NCI-H1048 (cell line): ENCODE results near the gene SFXN2.

ENCODE experiments used
- DNase-seq: peaks from one replicate; lab custom pipeline; 2025; lab: John Stamatoyannopoulos, UW

The SFXN2 gene

DNA sequence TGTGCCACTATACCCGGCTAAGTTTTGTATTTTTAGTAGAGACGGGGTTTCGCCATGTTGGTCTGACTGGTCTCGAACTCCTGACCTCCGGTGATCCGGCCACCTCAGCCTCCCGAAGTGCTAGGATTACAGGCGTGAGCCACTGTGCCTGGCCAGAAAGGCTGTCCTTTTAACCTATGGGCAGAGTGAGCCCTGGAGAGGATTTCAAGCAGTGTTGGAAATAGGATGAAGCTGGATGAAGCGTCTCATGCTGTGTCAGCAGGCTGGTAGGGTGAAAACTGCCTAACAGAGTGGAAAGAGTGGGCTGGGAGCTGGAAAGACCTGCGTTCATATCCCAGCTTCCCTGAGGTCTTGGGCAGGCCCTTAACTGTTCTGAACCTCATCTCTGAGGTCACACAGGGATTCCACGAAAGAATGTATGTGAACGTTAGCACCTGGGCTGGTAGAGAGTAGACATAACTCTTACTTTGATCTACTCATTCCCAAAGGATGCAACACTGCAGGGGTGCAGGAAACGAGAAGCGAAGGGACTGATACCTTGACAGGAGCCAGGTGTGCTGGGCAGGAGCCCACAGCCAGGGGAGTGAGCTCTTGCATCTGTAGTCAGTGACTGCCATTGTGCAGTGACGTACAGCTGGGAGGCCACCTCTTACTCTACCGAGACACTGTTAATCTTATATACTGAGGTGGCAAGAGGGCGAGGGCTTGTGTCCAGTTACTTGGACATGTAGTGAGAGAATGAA, 63.4 kb downstream of the SFXN2 start:
- DNase-seq, result no peak

DNA sequence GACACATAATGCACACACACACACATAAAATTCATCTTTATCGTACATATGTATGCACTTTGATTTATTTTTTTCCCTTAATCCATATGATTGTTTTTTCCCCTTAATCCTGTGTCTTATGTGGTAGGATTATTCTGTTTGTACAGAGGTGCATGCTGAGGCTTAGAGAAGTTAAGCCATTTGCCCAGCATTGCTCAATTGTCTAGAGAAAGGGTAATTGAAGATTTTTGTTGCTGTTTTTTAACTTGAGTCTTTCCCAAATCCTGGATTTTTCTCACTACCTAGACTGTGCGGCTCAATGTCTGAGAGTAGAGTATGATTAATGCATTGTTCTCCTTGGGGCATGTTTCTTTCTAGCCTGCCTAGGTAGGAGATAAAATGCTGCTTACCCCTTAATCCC, 64.3 kb downstream of the SFXN2 start:
- no peak for DNase-seq

DNA sequence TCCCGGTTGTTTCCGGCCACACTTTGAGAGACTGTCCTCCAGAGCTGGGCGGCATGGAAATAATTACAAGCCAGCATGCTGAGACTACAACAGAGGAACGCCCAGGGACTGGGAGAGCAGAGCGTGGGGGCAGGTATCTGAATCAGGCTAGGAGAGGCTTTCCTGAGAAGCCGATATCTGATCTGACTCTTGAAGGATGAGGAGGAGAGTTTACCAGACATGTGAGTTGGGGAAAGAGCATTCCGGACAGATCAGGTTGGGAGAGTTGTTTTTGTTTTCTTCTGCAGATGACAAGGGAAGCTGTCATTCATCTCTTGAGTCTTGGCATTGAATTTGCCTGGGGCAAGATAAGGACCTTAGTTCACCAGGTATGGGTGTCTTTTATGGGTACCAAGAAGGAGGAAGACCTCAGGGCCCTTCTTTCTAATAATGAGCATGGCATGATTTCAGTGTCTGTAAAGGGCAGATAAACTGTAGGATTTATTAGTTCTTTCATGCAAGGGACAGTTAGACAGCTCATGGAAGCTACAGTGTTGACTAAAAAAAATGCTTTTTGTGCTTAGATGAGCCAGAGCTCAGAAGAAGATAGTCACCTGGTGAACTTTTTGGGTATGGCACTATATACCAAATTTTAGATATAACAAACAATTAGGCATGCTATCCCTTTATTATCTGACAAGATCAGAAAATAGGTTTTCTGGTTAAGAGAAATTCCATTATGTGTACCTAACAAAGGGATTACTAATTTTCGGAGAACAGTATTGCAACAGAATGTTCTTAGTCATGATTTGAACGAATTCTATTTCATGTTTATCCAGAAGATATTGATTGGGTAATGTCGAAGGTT, 65.5 kb downstream of the SFXN2 start:
- no peak for DNase-seq

DNA sequence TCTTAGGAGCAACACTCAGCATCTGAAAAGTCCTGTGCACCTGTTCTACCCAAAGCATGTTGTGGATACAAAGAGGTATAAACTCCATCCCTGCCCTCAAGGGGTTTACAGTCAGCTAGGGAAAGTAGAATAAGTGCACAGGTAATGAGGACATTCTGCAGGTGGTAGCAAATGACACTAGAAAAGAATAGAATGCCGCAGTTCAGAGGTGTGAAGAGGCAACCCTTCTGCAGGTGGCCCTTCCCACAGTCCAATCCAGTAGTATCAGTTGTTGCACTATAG, 66.0 kb downstream of the SFXN2 start:
- no peak for DNase-seq

- no peak for DNase-seq
Measured at GRCh38 chr10:102781090-102781920, 66.9 kb downstream of the SFXN2 start.

GRCh38 chr10:102781921-102782557, 67.6 kb downstream of the SFXN2 start:
- no peak for DNase-seq

DNA sequence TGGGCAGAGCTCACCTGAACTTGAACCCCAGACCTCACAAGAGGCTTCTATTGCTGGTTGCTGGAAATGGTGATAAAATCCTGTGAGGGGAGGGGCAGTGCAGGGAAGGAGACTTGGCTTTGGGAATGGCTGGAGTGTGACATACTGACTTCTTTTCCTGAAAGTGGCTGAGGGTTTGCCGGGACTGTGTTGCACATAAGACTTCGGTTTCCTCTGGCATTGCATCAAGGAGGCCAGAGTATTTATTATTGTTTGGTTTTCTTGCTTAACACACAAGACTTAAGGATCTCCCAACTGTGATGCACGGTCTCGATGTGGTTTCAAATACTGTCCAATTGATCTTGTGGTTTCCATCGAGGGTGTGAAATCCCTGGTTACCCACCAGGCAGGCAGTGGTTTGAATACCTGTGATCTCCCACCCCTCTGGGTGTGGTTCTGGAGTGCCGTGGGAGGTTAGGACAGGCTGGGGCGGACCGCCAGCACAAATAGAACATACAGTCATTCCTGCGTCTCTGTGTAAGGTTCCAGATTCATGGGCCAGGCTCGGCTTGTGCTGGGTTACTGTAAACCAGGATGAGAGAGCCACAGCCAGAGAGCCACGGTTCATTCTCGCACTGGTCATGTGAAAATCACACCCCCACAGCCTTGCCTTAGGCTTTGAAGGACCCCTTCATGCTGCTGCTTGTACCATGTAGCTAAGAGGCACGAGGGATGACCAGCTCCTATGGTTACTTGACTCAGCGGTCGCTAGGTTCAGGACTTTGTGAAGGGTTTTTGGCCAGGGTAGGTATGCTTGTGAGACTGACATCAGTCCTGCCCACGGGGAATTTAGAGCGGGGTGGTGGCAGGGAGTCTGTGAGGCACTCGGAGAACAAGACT, 68.5 kb downstream of the SFXN2 start:
- no peak for DNase-seq

- no peak for DNase-seq
Measured at GRCh38 chr10:102783568-102783967, 69.1 kb downstream of the SFXN2 start.

- no peak for DNase-seq
Measured at GRCh38 chr10:102785818-102786217, 71.4 kb downstream of the SFXN2 start.

DNA sequence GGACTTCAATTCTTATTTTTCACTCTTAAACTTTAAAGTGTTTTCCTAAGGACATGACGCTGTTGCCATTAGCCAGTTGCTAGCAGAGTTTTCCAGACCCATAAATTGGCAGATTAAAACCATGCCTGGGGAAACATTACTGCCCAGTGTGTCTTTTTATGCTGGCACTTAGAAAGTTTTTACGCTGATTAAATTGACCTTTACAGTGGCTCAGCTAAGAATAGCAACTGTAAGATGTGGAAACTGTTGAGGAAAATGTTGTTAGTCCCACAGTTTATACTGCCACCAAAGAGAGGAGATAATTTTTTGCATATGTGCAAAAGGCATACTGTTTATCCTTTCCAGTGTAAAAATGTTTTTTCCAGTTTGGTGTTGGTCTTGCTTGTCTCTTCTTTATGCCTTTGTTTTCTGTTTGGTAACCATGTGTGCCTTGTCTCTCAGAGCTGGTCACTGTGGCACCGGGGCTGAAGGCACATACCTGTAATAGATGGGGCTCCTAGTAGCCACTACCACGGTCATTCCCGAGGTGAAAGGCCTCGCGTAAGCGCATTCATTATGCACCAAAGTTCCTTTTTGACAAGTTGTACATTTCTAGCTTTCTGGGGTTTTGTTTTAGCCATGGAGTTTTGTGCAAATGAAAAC, 77.4 kb downstream of the SFXN2 start:
- no peak for DNase-seq
